NT2/D1 (cell line): Measurements from ENCODE around the gene CAD.

ENCODE experiments used
- SUZ12 ChIP-seq: IDR thresholded peaks from 2 replicates; pipeline ENCODE4 v1.6.1; 2011; ENCODE audit not compliant: insufficient read length, insufficient read depth; ENCODE audit errors: extremely low read depth
- YY1 ChIP-seq: IDR thresholded peaks from 2 replicates; pipeline ENCODE4 v1.6.1; 2011; ENCODE audit not compliant: insufficient read length, insufficient read depth
- ZNF274 ChIP-seq: IDR thresholded peaks from 2 replicates; pipeline ENCODE4 v1.6.1; 2011; ENCODE audit warnings: mild to moderate bottlenecking, low read depth, low read length

- TF ChIP-seq SUZ12 = no peak
- TF ChIP-seq YY1 = no peak
- no peak for TF ChIP-seq ZNF274
Measured at GRCh38 chr2:27205206-27205605, 12.0 kb upstream of the CAD start.
